Measurements from ENCODE around the gene ARHGEF16.

GRCh38 chr1:3433596-3434320, 20.7 kb upstream of the ARHGEF16 start:
- TF ChIP-seq POLR2A (IDR thresholded peaks at IDR 0.05) (no peak), CTCF (IDR thresholded peaks at IDR 0.05) (no peak)

Measured in body of pancreas (tissue), 4 donors.